Activated CD4-positive, alpha-beta T cell treated with anti-CD3 and anti-CD28 coated beads, Interleukin-2, Interleukin-6, amounts not matched to agents 100 ng/mL and 50 ng/mL, durations not matched to agents 16 hours and 8 hours (primary cell): ENCODE data around the gene SLX9.
"Not testable (repeated sequence)": the region's sequence is repeated elsewhere in the genome, so short reads cannot be mapped to it uniquely, and the experiment has no call there.

Source experiments
- DNase-seq: peaks from one replicate; pipeline ENCODE4 v3.0.0-alpha.2; 2020

Gene SLX9

DNA sequence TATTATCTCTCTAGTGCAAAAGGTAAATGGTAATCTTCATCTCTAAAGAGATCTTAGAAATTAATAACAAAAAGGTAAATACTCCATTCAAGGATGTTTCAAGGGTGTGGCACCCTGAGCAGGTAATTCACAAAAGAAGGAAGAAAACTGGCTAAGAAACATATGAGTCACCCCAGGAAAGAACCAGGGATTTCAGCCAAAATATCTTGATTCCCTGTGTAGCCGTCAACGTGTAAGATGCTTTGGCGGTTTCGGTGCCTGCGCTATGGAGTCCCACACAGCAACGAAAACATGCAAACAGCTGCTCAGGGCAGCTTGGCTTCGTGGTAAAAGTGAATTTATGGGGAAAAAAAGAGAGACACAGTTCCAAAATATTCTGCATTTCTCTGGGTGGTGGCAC, 22.9 kb upstream of the SLX9 start:
- DNase-seq: no peak

DNA sequence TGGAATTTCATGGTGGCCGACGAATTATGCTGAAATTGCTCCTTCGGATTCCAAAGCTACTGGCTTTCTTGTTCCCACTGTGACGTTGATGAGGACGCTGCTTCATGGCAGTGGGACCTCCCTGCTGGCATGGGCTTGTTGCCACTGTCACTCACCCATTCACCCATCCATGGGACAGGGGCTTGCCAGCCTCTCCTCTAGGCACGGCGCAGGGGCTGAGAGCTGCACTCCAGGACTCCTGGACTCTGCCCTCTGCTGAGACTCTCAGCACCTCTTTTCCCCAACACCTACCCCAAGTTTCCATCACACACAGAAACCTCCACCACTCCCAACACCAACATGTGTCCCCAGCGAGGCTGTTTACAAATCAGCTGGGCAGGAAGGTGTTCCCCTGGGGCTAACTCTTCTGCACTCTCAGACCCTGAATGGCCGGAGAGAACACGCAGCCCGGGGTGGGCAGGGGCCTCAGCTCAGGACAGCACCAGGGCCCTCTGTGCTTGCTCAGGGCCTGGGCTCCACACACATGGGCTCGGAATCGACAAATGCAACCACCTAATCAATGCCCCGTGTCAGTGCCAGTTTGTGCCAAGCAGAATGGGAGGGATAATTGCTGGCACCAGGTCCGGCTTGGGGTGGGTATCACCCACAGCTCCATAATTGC, 22.3 kb upstream of the SLX9 start:
- no peak for DNase-seq

DNA sequence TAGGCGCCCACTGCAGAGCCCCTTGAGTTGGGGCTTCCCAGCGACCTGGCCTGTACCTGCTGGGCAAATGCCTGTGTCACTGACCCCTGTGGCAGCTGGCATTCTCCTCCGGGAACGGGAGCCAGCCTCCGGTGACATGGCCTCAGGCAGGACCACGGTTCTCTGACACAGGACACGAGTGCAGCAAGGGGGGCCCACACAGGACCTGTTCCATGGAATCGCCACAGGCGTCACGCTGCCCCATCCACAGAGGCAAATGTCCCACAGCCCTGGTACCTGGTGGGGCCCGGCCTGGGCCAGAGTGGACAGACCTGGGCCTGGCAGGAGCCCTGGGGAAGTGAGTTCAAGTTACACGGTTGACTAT, 21.7 kb upstream of the SLX9 start:
- no peak for DNase-seq

DNA sequence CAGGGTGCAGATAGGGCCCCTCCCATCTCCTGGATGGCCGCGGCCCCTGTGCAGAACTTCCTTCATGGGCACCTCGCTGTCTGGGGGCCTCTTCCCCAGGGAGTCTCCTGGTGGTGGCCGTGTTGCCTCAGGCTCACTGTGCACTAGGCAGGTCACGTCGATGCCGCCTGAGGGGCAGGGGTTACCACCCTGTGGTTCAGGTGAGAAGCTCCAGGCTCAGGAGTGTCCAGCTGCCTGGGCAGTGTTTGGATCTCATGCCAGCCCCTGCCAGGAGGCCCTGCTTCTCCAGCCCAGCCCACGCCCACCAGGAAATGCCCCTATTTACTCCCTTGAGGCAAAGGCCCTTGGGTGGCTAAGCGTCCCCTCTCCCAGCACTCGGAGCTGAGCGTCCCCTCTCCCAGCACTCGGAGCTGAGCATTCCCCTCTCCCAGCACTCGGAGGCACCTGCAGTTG, 21.2 kb upstream of the SLX9 start:
- no peak for DNase-seq

DNA sequence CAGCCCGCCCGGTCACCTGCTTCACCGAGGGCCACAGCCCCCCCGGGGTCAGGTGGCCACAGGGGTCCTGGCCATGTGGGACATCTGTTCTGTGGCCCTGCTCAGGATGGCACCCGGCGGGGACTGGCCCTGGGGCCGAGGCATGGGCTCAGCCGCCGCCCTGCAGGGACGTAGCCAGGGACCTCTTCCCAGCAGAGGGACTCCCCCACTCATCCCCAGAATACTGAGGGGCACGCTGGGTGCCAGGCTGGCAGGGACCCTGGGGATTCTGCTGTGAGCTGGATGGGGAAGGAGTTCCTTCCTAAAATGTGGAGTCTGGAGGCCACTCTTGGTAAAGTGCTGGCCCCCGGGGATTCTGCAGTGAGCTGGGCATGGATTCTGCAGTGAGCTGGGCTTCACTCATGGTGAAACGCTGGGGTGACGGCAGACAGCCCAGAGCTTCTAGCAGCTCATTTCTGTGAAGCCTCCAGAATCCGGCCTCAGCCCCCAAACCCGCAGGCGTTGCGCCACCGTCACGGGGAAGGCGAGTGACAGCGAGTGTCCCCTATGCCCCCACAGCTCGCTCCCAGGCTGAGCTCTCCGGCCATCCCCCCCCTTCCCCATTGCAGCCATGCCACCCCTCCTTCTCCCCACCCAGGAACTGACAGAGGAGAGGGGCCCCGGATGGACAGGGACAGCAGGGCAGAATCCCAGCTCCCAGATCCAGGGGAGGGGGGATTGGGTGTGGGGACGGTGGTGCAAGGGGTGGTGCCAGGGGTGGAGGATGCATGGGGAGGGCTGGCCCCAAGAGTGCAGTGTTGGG, 20.5 kb upstream of the SLX9 start:
- DNase-seq: peak; percentile 51

DNA sequence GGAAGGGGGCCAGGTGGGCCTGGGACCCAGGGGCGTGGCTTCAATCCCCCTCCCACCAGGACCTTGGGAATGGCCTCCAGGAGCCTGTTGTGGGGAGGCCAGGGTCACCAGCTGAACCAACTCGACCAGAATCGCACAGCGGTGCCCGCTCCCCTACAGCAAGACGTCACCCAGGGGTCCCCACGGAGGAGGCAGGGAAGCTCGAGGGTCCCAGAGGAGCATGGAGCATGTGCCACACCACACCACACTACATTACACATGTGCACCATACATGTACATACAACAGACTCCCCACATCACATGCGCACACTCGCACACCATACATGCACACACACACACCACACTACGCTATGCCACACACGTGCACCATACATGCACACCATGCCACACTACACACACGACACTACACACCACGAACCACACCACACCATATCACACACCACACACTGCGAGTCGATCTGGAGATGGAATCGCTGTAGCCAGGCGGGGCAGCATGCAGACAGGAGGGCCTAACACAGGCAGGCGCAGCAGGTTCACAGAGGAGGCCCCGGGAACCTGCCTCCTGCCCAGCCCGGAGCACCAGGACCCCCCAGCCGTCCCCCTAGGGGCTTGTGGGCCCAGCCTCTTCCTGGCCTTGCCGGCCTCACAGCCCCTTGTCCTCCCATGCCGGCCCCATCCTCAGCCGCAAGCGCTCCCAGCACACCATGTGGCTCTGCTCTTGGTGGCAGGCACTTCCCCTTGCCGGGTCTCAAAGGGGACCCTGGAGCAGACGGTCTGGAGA, 19.7 kb upstream of the SLX9 start:
- DNase-seq: peak; percentile 42

DNA sequence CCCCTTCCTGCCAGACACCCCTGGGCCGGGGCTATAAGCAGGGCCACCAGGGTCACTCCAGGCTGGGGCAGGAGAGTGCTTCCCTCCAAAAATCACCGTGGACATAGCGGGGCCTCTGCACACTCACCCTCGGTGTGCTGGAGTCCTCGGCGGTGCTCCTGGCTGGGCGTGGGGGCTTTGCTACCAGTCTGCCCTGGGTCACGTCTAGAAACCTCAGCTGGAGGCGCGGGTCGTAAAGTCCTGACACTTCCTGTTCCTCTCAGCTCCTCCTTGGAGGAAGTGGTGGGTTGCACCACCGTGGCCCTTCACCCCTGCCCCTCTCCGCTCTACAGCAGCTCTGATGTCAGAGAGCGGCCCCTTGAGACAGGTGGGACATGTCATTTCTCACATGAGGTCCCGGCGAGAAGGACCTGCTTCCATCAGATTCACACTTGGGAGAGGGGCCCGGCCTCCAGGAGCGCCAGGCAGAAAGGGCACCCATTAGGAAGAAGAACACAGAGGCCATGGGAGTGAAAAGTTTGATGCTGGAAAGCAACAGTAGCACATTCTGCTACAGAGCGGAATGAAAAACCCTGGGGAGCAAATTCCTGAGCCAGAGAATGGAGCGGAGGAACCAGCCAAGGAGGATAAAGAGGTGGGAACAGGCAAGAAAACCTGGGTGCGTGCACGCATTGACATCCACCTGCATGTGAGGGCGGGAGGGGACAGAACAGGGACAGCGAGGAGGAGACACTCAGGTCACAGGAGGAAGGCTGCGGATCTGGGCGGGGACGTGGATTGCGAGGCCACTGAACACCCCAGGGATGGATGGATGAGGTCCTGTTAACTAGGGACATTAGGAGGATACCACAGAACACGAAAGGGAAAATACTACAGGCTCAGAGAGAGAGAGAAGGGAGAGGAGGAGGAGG, 18.9 kb upstream of the SLX9 start, which contains the start of gene ITGB2:
ITGB2 (minus strand) TSS at position 206 of the 911 bp plus-strand sequence. CDS start 10,117 bp downstream, outside the sequence.
- peak; percentile 87 for DNase-seq

DNA sequence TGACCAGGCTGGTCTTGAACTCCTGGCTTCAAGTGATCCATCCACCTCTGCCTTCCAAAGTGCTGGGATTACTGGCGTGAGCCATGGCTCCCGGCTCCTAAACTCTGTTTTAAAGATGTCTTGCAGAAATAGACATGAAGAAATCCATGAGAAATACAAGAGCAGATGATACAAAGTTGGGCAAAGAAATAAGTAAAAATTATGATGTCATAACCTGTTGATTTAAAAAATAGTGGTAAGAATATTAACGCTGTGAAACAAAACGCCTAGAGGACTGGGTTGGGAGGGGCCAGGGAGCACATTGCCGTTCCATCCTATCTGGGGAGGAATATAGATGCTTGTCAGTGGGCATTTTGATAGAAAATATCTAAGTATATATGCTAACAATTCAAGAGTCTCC, 17.9 kb upstream of the SLX9 start:
- no peak for DNase-seq

DNA sequence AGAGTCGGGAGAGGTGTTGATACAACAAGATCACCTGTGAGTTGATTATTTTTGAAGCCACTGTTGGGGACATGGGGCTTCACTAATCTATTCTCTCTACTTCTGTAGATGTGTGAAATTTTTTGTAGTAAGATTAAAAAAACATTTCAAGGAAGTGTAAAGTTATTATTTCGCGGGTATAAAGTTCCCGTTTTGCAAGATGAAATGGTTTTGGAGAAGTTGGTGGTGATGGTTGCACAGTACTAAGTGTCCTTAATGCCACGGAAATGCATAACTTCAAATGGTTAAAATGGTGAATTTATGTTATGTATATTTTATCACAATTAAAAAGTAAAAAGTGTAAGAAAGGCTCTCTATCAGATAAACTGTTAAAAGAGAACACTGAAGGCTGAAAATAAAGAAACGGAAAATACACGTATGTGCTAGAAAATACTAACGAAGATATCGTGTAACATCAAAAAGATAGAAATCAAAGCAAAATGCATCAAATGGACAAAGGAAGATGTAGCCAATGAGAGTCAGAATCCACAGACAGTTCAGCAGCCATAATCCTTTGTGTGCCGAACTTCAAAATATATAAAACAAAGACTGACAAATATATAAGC, 16.2 kb upstream of the SLX9 start:
- no peak for DNase-seq

DNA sequence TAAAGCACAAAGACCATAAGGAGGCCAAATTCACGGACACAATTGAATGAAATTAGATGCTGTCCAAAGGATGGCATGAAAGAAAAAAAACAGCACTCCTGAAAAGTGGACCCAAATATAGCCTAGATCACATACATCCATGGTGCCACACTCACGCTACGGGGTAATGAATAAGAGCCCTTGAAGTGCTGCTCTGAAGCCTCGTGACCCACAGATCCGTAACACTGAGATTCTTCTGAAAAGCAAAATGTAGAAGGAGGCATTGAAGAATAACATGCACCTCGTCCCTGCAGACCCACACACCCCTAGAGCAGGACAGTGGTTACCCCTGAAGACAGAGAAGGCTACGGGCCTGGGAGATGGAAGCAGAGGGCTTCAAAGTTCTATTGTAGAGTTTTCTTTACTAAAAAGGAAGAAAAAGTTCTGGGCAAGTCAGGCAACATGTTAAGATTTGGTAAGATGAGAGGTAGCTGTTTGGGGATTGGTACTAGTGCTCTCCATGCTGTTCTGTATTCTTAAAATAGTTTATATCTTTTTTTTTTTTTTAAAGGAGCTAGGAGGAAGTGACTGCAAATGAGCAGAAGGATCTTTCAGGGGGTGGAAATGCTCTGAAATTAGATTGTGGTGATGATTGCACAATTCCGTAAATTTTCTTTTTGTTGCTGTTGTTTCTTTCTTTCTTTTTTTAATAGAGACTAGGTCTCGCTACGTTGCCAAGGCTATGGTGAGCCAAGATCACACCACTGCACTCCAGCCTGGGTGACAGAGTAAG, 15.0 kb upstream of the SLX9 start:
- no peak for DNase-seq

DNA sequence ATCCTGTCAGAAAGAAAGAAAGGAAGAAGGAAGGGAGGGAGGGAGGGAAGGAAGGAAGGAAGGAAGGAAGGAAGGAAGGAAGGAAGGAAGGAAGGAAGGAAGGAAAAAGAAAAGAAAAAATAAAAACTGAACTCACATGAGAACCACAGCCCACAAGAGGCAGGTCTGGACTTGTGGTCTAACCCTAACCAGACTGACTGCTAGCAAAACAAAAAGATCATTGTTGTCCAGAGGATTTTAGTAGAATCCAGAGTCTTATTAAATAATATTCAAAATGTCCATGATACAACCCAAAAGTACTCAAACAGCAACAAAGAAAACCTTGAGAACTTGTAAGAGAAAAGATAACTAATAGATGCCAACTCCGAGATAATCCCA, 14.5 kb upstream of the SLX9 start:
- DNase-seq: peak; percentile 46

DNA sequence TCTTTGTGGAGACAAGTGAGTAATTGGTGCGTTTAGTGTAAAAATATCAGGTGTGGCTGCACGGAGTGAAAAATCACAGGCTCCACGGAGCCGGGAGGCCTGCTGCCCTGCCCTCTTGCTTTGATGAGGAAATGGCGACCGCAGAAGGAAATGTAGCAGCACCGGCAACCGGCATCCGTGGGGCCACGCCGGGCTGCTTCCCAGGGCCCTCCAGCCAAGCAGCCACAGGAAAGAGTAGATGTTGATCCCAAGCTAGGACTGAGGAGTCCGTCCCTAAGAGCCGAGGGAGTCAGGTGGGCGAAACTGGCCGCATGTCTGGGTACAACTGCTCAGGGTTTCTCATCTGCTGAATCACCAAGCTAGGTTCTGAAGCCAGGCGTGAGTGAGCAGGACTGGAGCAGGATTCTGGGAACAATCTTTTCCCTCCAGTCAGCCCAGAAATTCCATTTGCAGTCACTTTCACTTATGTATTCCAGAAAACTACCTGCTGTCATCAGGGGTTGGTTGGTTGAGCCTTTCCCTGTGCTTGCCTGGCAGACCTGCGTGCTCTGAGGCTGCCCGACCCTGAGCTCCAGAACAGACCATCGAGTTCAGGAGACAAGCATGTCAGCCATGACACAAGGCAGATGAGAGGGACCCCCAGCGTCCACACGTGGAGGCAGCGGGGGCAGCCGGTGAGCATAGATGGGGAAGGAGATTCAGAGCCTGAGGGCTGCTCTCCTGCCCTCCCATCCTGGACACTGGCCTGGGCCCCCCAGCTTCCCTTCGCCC, 13.3 kb upstream of the SLX9 start:
- DNase-seq: peak; percentile 66

DNA sequence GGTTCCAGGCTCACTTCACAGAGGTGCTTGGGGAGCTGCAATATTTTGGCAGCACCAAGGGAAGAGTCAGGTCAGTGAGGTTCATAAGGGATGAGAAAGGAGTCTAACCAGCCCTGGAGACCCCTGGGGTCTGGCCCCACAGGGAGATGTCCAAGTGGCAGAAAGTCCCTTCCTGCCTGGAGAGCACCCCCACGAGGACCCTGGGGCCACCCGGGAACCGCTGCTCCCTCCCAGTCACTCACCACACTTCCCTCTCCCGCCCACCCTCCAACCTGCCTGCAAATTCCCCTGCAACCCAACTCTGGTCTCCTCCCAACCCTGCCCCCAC, 12.6 kb upstream of the SLX9 start:
- no peak for DNase-seq

DNA sequence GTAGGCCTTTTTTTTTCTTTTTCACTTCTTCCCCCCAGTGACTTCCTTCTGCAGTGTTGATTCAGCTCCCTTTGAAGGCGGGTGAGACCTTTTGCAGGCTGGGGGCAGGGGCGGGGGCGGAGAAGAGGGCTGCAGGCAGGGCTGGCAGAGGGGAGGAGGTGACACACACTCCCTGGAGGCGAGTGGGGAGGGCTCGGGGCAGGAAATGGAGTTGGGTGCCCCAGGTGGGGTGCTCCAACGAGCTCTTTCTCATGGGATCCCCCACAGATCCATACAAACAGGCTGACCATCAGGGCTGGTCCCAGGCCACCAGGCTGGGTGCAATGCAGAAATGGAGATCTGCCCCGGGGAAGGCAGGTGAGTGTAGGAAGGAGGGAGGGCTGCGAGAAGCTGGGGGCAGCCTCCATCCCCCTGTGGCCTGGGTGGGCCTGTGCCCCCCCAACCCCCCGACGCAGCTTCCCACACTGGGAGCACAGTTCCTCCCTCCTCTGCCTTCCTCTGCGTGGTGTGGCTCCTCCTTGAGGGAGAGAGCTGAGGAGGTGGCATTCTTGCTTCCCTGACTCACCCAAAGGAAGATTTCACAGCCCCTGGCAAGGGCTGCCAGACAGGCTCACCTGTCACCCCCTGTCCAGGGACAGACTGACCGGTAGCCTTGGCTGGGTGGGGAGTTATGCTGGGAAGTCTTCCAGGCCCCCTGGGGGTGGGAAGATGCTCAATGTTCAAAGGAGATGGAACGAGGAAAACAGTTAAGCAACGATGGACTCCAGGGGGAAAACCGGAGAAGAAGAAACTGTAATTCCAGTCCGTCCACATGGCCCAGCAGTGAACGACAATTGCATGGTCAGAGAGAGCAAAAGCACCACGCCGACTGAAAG, 12.0 kb upstream of the SLX9 start:
- DNase-seq: peak; percentile 93

DNA sequence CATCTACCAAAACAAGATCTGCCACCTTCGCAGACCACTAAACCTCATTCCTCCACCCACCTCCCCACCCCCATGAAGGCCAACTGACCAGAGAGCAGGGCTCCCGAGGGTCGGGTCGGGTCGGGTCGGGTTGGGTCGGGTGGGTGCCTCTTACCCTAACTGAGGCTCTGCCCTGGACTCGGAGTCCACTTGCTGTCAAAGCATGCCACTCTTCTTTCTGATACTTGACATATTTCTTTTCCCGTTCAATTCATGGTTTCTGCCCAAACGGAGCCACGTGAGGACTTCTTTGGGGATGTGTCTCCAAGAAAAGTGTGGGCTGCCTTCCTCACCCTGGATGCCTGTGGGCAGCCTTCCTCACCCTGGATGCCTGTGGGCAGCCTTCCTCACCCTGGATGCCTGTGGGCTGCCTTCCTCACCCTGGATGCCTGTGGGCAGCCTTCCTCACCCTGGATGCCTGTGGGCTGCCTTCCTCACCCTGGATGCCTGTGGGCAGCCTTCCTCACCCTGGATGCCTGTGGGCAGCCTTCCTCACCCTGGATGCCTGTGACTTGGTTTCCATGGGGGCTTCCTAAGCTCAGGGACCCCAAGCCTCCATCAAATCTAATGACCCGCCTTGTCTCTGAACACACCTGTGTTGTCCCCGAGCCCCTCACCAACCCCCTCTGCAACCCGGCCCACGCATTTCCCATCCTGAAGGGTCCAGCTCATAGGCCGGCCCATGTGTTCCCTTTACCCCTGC, 11.2 kb upstream of the SLX9 start:
- DNase-seq: not testable (repeated sequence)

DNA sequence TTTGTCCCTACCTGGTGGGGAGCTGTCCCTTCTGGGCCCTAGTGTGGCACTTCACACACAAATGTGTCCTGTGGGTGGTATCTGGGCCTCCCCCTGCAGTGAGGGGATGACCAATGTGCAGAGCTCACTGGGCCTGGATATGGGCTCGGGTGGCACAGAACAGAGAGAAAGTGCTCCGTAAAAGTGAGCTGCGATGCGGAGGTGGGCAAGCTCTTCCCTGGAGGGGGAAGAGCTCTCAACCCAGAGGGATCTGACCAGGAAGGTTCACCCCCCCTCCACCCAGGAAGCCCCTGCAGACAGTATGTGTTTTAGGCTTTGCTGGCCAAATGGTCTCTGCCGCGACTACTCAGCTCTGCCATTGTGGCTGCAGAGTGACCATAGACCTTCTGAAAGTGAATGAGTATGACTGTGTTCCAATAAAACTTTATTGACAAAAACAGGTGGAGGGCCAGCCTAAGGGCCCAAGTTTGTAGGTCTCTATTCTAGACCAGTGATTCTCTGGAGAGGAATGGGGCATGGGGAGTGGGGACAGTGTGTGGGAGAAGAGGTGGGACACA, 10.5 kb upstream of the SLX9 start:
- DNase-seq: no peak

DNA sequence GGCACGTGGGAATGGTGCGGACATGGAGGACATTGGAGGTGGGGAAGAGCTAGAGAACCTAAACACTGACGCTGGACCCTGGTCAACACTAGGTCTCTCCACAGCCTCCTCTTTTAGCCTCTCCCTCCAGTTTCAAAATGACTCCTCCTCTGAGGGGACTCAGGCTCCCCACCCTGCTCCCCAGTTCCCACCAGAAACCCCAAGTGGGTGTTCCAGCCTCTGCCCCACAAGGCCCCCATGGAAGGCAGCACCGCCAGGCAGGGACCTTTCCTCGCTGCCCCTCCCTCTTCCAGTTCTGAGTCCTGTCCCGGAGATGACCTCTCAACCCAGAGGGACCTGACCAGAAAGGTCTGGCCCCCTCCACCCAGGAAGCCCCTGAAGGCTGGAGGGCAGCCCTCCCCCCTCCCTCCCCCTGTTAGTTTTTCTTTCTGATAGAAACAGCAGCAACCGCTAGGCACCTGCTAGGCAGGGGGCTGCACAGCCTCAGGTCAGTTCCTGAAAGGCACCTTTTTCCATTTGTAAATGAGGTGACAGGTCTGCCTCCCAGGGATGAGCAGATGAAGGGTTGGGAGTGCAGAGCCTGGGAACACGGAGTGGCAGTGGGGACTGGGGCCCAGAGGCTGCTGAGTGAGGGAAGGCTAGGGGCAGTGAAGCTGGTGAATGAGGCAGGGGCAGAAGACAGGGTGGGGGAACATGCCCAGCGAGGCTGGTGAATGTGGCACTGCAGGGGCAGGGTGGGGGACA, 9.9 kb upstream of the SLX9 start:
- DNase-seq: no peak

DNA sequence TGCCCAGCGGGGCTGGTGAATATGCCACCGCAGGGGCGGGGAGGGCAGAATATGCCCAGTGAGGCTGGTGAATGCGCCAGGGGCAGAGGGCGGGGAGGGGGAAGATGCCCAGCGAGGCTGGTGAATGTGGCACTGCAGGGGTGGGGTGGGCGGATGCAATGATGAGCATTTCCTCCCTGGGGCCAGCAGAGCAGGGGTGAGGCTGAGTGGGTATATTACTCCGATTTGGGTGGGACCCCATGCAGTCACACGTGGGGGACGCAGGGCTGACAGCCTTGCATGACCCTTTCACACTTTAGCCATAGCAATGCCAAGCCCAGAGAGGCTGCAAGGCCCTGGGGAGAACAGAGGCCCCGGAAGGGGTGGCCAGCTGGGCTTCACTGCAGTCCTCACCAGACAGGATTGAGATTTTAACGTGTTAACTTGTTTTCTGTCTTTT, 9.3 kb upstream of the SLX9 start:
- peak; percentile 64 for DNase-seq
